Measurements from ENCODE around the gene CDK6. TPM values are rescaled to one million over a fixed set of nuclear protein-coding genes. Genes with fewer than 3 reads are reported as not detected.

The CDK6 gene
- total RNA-seq, 4 donors from 2014 or later = 58.1 to 79.1 (median 68.3) TPM

GRCh38 chr7:92742186-92742585 lies 94.2 kb downstream of the CDK6 start:
- Histone ChIP-seq H3K4me3 (no peak overlapping the region), H3K27ac (no peak overlapping the region), H3K9me3 (no peaks in the 10 kb centered on the region), H3K27me3 (no peaks in the 10 kb centered on the region), H3K36me3 (no peaks in the 10 kb centered on the region), H3K4me1 (no peaks in the 10 kb centered on the region)
- DNase-seq (ENCODE audit: low spot score in 2 of 2) = no peak
- TF ChIP-seq POLR2AphosphoS5 (IDR thresholded peaks at IDR 0.05) (no peak), POLR2A (IDR thresholded peaks at IDR 0.05) (no peak), CTCF (IDR thresholded peaks at IDR 0.05) (no peak), EP300 (IDR thresholded peaks at IDR 0.05) (no peak)

GRCh38 chr7:92740700-92741126 lies 95.7 kb downstream of the CDK6 start:
- TF ChIP-seq CTCF (IDR thresholded peaks at IDR 0.05) = no peak
- TF ChIP-seq EP300 (IDR thresholded peaks at IDR 0.05) = no peak
- TF ChIP-seq POLR2AphosphoS5 (IDR thresholded peaks at IDR 0.05) = no peak
- TF ChIP-seq POLR2A (IDR thresholded peaks at IDR 0.05) = no peak
- H3K4me1 ChIP-seq = no peaks in the 10 kb centered on the region
- DNase-seq (ENCODE audit: low spot score in 2 of 2) = no peak
- no peaks in the 10 kb centered on the region for H3K36me3 ChIP-seq
- H3K4me3 ChIP-seq = no peak overlapping the region
- 67% methylated on average over 6 of the region's 6 CpGs for WGBS
- H3K9me3 ChIP-seq = no peaks in the 10 kb centered on the region
- H3K27me3 ChIP-seq = no peaks in the 10 kb centered on the region
- H3K27ac ChIP-seq = no peak overlapping the region

GRCh38 chr7:92740134-92740533 lies 96.2 kb downstream of the CDK6 start:
- Histone ChIP-seq H3K27ac (no peak overlapping the region), H3K9me3 (no peaks in the 10 kb centered on the region), H3K27me3 (no peaks in the 10 kb centered on the region), H3K4me1 (no peaks in the 10 kb centered on the region), H3K36me3 (no peaks in the 10 kb centered on the region), H3K4me3 (no peak overlapping the region)
- TF ChIP-seq POLR2AphosphoS5 (IDR thresholded peaks at IDR 0.05) (no peak), EP300 (IDR thresholded peaks at IDR 0.05) (no peak), POLR2A (IDR thresholded peaks at IDR 0.05) (no peak), CTCF (IDR thresholded peaks at IDR 0.05) (no peak)
- no peak for DNase-seq (ENCODE audit: low spot score in 2 of 2)
- 86% methylated on average over 4 of the region's 4 CpGs for WGBS

DNA sequence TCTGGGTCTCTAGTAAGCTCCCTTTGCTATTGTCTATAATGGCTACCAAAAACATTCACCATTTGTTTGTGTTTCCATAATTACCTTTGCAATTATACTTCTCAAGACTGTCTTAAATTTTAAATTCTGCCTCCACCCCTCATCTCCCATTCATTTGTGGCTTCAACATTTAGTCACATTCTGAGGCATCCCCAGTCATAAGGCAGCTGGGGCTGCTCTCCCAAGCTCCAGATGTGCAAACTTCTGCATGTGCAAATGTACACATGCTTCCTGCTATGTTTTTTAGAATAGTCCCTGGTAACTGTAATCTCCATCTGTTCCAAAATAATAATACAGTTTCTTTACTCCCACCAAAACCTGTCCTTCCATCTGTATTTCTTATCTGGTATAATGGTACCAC lies 97.3 kb downstream of the CDK6 start:
- TF ChIP-seq POLR2A (IDR thresholded peaks at IDR 0.05) (no peak), CTCF (IDR thresholded peaks at IDR 0.05) (no peak), EP300 (IDR thresholded peaks at IDR 0.05) (no peak), POLR2AphosphoS5 (IDR thresholded peaks at IDR 0.05) (no peak)
- Histone ChIP-seq H3K9me3 (no peaks in the 10 kb centered on the region), H3K27me3 (no peaks in the 10 kb centered on the region)

GRCh38 chr7:92737706-92738105 lies 98.7 kb downstream of the CDK6 start:
- H3K9me3 ChIP-seq = no peaks in the 10 kb centered on the region
- H3K4me1 ChIP-seq = no peaks in the 10 kb centered on the region
- H3K27ac ChIP-seq = no peak overlapping the region
- WGBS = 95% methylated on average over 1 of the region's 1 CpG
- H3K36me3 ChIP-seq = no peaks in the 10 kb centered on the region
- DNase-seq (ENCODE audit: low spot score in 2 of 2) = no peak
- no peak for TF ChIP-seq EP300 (IDR thresholded peaks at IDR 0.05)
- no peak for TF ChIP-seq CTCF (IDR thresholded peaks at IDR 0.05)
- TF ChIP-seq POLR2A (IDR thresholded peaks at IDR 0.05) = no peak
- no peak for TF ChIP-seq POLR2AphosphoS5 (IDR thresholded peaks at IDR 0.05)
- H3K4me3 ChIP-seq = no peak overlapping the region
- H3K27me3 ChIP-seq = no peaks in the 10 kb centered on the region

More for the DNA sequence above, 97.3 kb downstream of the CDK6 start:
- Histone ChIP-seq H3K4me3 (no peak overlapping the region), H3K36me3 (no peaks in the 10 kb centered on the region), H3K27ac (no peak overlapping the region), H3K4me1 (no peaks in the 10 kb centered on the region)
- no peak for DNase-seq (ENCODE audit: low spot score in 2 of 2)
